ENCODE results near the gene STXBP5.

- TF ChIP-seq FOXJ3 (CRISPR knock-in tag; IDR thresholded peaks at IDR 0.05) (no peak), JUND (IDR thresholded peaks at IDR 0.05) (no peak), RCOR1 (IDR thresholded peaks at IDR 0.05; ENCODE audit: low read length) (no peak), TCF12 (IDR thresholded peaks at IDR 0.05) (no peak), RAD21 (IDR thresholded peaks at IDR 0.05; ENCODE audit: low read length) (no peak), CTCF (IDR thresholded peaks at IDR 0.05) (no peak), SMC3 (IDR thresholded peaks at IDR 0.05; ENCODE audit: low read depth, low read length) (no peak), MXI1 (IDR thresholded peaks at IDR 0.05; ENCODE audit: low read depth, low read length) (no peak), NRF1 (IDR thresholded peaks at IDR 0.05; ENCODE audit: low read depth, low read length) (no peak)
Measured at GRCh38 chr6:147238906-147239305, 34.7 kb downstream of the STXBP5 start.

Data from SK-N-SH (cell line).